GM18870 (cell line): ENCODE measurements around the gene NKAIN4.
"Not testable (repeated sequence)": the region's sequence is repeated elsewhere in the genome, so short reads cannot be mapped to it uniquely, and the experiment has no call there.

ENCODE experiments used
- ATAC-seq: cut with Tn5 transposase; IDR thresholded peaks from one replicate; pipeline ENCODE4 v1.9.1; 2021; ENCODE audit warnings: moderate library complexity; ENCODE audit not compliant: unreplicated experiment

Gene NKAIN4

DNA sequence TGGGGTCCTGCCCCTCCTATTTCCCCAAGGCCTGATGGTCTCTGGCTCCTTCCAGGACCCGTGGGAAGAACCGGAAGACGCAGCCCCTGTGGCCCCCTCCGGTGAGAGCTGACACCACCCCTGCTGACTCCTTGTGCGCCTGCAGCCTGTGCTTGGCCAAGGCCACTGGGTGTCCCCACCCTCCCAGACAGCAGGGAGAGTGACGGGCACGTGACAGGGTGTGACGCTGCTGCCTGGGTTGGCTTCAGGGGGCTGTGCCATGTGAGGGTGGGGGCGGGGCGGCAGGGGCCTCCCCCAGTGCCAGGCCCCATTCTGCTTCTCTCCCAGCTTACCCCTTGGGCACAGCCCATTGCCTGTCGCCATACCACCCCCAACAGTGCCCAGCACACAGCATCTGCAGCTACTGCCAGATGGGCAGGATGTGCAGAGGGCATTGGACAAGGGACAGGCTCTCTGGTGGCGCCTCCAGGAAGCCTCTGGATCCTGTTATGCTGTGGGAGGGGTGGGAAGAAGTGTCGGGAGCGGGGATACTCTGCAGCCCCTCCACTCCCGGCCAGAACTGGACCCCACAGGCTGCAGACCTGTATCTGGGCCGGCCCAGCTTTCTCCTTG lies 15.6 kb downstream of the NKAIN4 start:
- no peak for ATAC-seq

DNA sequence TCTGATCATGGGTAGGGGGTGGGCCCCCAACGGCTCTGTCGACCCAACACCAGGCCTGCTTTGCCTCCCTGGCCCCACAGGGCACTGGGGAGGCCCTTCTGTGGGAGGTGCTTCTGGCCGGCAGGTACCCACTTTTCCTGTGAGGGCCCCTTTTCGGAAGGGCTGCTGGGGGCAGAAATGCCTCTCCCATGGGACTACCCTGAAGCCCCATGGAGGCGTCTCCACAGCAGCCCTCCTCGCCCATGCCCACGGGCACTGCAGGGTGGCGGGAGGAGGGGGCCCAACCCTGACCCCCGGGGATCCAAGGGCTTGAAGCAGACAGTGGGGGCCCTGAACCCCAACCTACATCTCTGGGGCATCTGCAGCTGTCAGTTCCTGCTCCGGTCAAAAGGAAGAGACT lies 16.2 kb downstream of the NKAIN4 start:
- no peak for ATAC-seq

DNA sequence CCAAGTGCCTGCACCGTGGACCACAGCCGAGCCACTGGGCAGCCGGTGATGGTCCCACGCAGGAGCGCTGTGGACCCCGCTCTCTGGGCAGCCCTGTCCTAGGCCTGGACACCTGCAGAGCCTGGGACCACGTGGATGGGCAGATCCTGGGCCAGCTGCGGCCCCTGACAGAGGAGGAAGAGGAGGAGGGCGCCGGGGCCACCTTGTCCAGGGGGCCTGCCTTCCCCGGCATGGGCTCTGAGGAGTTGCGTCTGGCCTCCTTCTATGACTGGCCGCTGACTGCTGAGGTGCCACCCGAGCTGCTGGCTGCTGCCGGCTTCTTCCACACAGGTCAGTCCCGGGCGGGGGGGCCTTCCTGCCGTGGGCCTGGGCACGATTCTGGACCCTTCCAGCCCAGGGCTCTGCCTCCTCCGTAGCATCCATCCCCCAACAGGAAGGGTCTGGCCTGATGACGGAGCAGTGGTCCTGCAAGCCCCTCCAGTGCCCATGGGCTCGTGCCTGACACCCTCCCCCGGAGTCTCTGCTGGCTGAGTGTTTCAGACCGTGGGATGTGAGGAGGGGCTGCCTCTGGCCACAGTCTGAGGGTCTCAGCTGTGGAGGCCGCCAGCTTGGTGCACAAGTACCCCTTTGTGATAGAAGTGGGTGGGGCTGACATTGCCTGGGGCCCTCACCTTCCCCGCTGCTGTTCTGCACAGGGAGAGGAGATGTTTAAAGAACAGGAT lies 18.0 kb downstream of the NKAIN4 start:
- no peak for ATAC-seq

DNA sequence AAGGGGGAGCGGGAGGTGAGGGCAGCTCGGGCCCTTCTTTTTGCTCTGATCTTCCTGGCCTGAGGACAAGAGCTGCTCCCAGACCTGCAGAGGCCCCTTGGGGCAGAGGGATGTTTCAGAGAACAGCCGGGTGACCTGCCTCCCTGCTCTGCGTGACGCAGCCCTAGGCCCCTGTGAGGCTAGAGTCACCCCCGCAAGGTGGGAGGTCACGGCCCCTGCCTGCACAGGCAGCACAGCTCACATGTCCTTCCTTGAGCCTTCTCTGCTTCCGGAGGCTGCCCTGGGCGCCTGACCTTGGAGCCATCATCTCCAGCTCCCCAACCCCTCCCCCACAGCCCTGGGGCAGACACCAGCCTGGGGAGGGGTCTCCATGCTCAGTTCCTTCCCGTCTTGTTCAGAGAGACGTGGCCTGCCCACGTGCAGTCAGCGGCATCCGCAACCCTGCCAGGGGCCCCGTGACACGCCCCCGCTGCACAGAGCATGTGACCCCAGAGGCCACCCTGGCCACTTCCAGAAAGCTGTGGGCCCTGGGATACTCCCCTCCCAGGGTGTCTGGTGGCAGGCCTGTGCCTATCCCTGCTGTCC lies 18.8 kb downstream of the NKAIN4 start, which contains the start of gene BIRC7:
Gene BIRC7, plus strand, starts transcription at position 507 of the 585 bp plus-strand sequence. CDS start 192 bp downstream, outside the sequence.
- ATAC-seq: no peak

DNA sequence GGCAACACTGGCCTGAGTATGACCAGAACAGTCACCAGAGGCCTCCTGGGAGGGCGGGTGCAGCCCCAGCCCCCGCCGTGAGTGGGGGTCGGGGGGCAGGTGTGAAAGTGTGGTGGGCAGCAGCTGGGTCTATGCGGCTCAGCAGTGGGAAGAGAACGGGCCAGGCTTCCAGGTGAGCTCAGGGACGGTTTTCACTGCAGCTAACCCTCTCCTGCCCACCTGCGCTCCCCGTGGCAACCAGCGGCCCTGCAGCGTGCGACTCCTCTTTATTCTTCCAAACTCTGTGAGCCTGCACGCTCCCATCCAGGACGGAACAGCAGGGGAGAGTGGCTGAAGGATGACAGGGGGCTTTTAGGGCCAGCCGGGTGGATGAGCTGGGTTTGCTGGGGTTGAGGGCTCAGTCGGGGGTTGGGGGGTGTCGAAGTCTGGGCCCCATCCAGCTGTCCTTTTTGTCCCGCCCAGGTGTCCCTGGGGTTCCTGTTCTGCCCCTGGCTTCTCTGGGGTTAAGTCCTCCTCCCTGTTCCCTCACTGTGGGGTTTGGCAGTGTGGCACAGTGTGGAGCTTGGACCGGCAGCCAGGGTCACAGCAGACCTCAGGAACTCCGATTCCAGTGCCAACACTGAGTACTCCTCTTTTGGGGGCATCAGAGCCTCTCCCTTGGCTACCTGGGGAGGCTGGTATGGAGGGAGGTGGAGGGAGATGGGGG lies 19.4 kb downstream of the NKAIN4 start:
- no peak for ATAC-seq

DNA sequence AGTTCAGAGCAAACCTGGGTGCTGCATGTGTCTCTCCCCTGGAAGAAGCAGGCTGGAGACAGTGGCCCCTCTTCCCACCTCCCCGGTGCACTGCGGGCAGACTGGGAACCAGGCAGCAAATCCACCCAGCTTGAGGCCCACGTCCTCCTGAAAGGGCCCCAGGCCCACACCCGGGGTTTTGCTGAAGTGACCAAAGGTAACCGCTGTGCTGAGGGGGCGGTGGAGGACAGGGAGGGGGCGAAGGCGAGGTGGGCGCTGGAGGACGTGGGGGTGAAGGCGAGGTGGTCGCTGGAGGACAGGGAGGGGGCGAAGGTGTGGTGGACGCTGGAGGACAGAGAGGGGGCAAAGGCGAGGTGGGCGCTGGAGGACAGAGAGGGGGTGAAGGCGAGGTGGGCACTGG lies 20.3 kb downstream of the NKAIN4 start:
- no peak for ATAC-seq

DNA sequence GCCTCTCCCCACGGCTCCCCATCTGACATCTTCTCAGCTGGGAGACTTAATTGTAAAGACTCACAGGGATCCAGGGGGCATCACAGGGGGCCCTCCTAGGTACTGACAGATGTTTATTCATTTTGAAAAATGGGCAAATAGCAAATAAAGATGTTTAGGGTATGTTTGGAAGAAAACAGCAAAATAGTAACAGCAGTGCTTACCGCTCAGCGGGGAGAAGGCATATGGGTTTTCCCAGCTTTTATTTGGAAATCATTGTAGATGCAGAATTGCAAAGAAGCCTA lies 21.3 kb downstream of the NKAIN4 start:
- no peak for ATAC-seq

DNA sequence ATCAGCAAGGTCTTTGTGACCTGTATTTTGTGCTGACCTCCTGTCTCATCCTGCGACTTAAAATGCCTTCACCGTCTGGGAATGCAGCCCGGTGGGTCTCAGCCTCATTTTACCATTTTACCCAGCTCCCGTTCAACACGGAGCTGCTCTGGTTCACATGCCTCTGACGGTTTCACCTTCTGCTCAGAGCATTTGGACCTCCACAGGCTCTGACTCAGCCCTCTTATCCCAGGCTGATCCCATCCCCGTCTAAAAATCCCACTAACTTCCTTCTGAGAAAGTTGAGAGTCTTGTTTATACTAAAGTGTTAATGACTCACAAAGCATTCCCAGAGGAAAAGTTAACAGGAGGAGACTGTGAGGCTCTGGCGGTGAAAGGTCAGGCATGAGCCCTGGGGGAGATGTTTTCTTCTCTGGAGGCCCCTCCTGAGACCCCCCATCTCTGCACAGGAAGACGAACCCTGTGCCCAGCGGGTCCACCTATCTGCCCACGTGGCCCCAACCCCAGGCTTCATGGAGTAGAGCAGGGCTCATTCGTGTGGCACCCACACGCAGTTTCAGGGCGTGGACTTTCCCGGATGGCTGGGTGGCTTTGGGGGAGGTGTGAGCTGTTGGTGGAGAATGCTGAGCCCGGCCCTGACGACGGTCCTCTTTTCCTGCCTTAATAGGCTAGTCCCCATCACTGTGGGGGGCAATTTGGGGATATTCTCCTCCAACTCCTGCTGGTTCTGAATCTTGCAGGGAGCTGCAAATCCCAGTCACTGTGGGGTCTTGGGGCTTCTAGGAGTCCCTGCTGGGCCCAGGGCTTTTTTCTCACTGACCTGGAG lies 21.8 kb downstream of the NKAIN4 start:
- ATAC-seq: no peak

DNA sequence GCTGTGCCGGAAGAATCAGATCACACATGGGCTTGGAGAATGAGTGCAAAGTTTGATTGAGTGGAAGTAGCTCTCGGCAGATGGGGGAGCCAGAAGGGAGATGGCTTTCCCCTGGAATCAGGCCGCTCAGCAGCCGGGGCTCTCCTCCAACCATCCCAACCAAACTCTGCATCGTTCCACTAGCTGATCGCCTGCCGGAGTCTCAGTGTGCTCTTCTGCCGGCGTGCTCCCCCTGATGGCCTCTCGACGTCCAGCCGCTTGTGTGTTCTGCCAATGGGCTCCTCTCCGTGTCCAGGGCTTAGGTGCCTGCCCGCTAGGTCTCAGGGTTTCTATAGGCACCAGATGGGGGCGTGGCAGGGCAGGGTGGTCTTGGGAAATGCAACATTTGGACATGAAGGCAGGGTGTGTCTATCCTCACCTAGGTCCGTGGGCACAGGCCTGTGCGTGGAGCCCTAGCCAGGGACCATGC lies 23.4 kb downstream of the NKAIN4 start:
- no peak for ATAC-seq

DNA sequence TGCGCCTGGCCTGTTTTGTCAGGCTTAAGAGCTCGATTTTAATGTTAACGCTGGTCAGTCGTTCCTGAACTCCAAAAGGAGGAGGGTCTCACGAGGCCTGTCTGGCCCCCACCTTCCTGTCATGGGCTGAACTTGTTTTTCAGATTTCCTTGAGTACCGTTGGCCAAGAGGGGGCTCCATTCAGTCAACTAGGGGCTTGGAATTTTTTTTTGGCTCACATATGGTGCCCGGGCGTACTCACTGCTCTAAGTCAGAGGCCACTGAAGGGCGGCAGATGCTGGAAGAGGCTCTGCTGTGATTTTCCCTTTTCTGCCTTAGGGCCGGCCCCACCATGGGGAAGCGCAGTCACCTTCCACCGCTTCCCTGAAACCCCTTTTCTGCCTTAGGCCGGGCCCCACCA lies 25.5 kb downstream of the NKAIN4 start:
- no peak for ATAC-seq

DNA sequence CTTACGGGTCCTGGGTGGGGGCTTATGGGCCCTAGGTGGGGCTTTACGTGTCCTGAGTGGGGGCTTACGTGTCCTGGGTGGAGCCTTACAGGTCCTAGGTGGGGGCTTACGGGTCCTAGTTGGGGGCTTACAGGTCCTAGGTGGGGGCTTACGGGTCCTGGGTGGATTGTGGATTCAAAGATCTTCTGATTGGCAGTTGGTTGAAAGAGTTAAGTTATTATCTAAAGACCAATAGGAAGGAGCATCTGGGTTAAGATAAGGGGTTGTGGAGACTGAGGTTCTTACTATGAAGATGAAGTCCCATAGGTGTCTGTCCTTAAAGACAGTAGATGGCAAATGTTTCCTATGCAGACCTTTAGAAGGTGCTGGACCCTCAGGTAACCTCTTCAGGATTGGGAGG lies 27.0 kb downstream of the NKAIN4 start:
- ATAC-seq: no peak

DNA sequence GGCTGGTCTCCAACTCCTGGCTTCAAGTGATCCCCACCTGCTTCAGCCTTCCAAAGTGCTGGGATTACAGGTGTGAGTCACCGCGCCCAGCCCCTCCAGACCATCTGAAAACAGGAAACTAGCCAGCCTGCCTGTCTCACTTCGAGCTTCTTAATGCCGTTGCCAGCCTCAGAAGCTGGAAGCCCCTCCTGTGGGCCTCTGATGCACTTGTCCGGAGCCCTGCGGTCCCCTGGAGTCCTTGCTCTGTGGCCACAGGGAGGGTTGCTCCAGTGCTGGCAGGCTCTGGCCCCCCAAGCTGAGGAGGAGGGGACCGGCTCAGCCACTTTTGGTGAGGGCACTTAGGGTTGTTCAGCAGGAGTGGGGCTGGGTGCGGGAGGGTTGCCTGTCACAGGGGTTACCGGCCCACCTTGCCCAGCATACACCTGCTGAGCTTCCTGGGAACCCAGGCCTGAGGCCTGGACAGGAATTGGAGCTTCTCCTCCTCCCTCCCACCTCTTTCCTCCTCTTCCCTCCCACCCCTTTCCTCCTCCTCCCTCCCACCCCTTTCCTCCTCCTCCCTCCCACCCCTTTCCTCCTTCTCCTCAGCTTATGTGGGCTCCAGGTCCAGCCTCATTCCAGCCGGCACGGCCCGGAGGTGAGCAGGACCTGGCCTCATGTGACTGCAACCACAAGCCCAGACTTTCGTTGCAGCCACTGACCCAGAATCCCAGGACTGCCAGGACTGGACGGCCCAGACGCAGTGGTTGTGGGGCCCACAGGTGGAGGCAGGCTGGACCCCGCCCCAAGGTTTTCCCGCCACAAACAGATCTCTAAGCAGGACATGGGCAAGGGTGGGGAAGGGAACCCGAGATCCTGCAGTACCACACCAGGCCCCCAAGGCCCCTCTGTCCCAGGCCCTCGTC lies 28.0 kb downstream of the NKAIN4 start:
- no peak for ATAC-seq

DNA sequence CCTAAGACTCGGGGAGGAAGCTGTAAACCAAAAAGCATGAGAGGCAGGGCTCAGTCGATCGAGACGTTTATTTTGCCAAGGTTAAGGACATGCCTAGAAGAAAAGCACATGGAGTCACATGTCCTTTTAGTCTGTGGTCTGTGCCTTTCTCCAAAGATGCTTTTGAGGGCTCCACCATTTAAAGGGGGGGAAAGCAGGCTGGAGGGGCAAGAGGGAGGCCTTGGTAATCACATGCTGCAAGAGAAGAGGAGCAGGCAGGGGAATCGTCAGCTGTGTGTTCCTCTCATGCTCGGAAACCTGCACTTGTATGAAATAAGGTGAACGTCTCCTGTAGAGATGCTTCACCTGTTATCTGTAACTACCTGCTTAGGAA lies 29.2 kb downstream of the NKAIN4 start:
- ATAC-seq: no peak

DNA sequence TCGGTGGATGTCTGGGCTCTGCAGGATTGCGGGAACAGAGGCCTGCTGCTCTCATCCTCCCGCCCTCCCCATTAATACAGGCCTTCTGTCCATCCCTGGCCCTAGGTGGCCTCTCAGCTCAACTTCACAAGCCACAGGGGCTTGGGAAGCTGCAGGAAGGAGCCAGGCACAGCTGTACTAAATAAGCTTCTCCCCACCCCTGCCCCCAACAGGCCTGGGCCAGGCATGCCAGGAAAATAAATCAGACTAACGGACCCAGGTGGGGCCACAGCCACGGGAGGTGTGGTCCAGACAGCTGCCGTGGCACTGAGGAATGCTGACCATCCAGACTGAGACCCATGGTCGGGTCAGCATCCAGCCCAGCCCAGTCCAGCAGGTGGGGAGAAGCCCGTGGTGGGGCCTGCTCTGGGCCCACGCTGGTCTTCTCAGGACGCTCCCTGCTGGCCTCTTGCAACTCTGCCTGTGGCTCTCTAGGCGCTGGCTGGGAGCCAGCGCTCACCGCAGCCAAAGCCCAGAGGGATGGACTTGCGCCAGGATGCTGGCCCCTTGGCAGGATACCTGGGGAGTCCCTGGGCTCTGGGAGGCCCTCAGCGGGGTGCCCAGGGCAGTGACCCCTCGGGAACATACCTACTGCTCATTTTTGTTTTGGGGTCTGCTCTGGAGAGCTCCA lies 29.7 kb downstream of the NKAIN4 start:
- ATAC-seq: no peak

DNA sequence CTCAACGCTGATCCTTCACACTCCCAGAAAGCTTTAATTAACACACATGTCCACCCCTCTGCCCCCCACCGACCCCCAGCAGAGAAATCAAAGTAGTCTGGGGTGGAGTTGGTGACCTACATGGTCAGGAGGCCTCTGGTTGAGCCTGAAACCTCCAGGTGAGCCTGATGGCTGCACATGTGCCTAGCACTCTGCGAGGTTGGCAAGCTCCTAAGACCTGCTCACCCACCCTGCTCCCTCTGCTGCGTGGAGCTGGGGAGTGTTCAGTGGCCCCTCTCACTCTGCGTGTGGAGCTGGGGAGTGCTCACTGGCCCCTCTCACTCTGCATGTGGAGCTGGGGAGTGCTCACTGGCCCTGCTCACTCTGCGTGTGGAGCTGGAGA lies 30.4 kb downstream of the NKAIN4 start:
- no peak for ATAC-seq

DNA sequence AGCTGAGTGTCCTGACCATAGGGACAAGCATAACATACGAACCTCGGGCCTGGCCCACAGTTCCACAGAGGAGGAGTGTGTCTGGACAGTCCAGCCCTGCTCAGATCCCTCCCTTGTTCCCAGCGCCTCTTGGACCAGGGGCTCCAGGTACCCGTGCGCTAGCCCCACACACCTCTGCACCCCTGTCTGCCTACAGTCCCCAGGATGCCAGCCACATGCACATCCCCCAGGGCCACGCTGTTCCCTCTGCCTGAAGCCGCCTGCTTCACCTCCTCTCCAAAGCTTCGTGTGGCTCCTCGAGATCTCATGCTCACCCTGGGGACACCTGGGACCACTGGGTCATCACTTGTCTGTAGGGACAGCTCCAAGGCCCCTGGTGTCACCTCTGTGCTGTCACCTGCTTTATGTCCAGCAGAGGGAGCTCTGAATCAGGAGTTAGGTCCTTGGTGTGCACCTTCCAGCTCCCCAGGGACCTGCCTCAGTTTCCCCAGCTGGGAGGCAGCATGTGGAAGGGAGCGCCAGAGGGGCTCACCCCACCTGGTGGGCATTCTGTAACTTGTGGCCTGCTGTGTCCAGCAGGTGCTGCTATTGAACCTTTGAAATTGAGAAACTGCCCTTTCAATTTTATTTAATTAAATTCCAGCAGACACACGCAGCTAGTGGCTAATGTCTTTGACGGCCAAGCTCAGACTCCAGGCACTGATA lies 31.0 kb downstream of the NKAIN4 start:
- no peak for ATAC-seq

DNA sequence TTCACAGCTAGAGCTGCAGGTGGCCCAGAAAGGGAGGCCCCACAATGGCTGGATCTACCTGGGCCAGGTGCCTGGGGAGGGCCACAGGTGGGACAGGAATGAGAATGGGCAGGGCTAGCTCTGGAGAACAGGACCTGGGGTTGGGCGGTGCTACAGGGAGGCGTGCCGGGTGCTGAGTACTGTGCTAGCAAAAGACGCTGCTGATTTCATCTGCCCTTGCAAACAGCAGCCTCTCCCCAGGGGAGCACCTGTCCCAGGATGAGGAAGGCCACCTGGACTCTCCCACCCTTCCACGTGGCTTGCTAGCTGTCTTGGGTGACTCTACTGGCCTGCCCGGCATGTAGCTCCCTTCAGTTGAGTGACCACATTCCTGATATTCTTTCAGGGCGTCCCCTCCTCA lies 31.7 kb downstream of the NKAIN4 start:
- no peak for ATAC-seq

DNA sequence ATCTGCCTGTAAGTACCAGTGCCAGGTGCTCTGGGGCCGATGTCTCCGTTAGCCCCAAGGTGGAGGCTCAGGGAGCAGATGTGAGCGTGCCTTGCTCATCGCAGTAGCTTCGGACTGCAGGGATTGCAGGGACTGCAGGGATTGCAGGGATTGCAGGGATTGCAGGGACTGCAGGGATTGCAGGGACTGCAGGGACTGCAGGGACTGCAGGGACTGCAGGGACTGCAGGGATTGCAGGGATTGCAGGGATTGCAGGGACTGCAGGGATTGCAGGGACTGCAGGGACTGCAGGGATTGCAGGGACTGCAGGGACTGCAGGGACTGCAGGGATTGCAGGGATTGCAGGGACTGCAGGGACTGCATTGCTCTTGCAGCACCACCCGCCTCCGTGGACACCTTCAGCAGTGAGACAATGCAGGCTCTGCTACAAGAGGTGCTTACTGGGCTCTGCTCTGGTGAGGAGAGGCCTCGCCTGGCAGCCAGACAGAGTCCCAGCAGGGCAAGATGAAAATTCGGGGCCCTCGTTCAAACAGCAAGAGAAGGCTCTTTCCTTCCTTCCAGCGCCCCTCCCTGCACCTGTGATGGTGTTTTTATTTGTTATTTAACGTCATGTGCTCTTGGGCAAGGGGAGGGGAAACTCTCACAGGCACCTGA lies 32.7 kb downstream of the NKAIN4 start:
- ATAC-seq: not testable (repeated sequence)
